Effector memory CD4-positive, alpha-beta T cell (primary cell): Measurements from ENCODE around the gene CABP4.
"Not testable (repeated sequence)": the region's sequence is repeated elsewhere in the genome, so short reads cannot be mapped to it uniquely, and the experiment has no call there.

Experiments
- DNase-seq, 3 donors: peaks; one replicate each; pipeline ENCODE4 v3.0.0-alpha.2; 2020
- H3K27ac ChIP-seq: 2 replicates; pipeline ENCODE4 v1.7.0; 2013; ENCODE audit warnings: mild to moderate bottlenecking, low read length, moderate library complexity; ENCODE audit not compliant: insufficient read depth, poor library complexity, severe bottlenecking
- H3K27me3 ChIP-seq: replicated peaks from 2 replicates; pipeline ENCODE4 v1.7.0; 2013; ENCODE audit warnings: mild to moderate bottlenecking, low read length; ENCODE audit not compliant: insufficient read depth, control insufficient read depth, poor library complexity, severe bottlenecking
- H3K36me3 ChIP-seq: 2 replicates; pipeline ENCODE4 v1.7.0; 2013; ENCODE audit warnings: mild to moderate bottlenecking, low read length, moderate library complexity; ENCODE audit not compliant: control insufficient read depth, insufficient read depth
- H3K4me1 ChIP-seq: 2 replicates; pipeline ENCODE4 v1.7.0; 2013; ENCODE audit warnings: low read length, mild to moderate bottlenecking; ENCODE audit not compliant: control insufficient read depth, insufficient read depth, poor library complexity, severe bottlenecking
- H3K4me3 ChIP-seq: 2 replicates; pipeline ENCODE4 v1.7.0; 2013; ENCODE audit warnings: low read length, low read depth, mild to moderate bottlenecking; ENCODE audit not compliant: insufficient read depth, poor library complexity, severe bottlenecking
- H3K9me3 ChIP-seq: 2 replicates; pipeline ENCODE4 v1.7.0; 2013; ENCODE audit warnings: mild to moderate bottlenecking, low read length, moderate library complexity; ENCODE audit not compliant: control insufficient read depth

The CABP4 gene

DNA sequence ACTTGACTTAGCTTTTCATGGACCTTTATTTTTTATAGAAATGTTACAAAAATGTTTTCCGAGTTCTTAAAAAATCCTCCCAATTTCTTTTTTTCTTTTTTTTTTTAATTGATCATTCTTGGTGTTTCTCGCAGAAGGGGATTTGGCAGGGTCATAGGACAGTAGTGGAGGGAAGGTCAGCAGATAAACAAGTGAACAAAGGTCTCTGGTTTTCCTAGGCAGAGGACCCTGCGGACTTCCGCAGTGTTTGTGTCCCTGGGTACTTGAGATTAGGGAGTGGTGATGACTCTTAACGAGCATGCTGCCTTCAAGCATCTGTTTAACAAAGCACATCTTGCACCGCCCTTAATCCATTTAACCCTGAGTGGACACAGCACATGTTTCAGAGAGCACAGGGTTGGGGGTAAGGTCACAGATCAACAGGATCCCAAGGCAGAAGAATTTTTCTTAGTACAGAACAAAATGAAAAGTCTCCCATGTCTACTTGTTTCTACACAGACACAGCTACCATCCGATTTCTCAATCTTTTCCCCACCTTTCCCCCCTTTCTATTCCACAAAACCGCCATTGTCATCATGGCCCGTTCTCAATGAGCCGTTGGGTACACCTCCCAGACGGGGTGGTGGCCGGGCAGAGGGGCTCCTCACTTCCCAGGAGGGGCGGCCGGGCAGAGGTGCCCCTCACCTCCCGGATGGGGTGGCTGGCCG is 22.3 kb downstream of the CABP4 start:
- not testable (repeated sequence) for H3K27me3 ChIP-seq, H3K9me3 ChIP-seq, H3K27ac ChIP-seq, H3K4me1 ChIP-seq, DNase-seq, H3K36me3 ChIP-seq, H3K4me3 ChIP-seq

DNA sequence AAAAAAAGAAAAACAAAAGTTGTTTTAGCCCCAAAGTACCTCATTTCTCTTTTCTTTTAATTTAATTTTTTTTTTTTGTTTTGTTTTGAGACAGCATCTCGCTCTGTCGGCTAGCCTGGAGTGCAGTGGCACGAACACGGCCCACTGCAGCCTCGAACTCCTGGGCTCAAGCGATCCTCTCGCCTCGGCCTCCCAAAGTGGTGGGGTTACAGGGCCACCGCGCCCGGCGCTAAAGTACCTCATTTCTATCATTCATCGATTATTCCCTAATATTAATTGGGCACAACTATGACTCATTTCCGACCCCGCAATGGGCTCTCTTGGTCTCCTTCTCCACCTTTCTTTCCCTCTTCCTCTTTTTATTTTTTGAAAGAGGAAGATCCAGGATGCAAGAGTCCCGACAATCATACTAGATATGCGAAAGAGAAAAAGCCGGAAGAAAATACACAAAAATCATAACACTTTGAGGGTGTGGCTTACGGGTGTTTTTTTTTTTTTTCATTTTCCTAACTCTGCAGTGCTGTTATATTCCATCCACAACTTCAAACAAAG is 27.2 kb downstream of the CABP4 start:
- no peaks in the 10 kb centered on the region for H3K27me3 ChIP-seq
- peak overlapping the region; percentile 58 for H3K4me3 ChIP-seq
- peak overlapping the region; percentile 86 for H3K27ac ChIP-seq
- no peak for DNase-seq
- H3K9me3 ChIP-seq, result no peaks in the 10 kb centered on the region
- H3K36me3 ChIP-seq, result peaks cover 5% of the 10 kb centered on the region
- H3K4me1 ChIP-seq, result peaks cover 44% of the 10 kb centered on the region

DNA sequence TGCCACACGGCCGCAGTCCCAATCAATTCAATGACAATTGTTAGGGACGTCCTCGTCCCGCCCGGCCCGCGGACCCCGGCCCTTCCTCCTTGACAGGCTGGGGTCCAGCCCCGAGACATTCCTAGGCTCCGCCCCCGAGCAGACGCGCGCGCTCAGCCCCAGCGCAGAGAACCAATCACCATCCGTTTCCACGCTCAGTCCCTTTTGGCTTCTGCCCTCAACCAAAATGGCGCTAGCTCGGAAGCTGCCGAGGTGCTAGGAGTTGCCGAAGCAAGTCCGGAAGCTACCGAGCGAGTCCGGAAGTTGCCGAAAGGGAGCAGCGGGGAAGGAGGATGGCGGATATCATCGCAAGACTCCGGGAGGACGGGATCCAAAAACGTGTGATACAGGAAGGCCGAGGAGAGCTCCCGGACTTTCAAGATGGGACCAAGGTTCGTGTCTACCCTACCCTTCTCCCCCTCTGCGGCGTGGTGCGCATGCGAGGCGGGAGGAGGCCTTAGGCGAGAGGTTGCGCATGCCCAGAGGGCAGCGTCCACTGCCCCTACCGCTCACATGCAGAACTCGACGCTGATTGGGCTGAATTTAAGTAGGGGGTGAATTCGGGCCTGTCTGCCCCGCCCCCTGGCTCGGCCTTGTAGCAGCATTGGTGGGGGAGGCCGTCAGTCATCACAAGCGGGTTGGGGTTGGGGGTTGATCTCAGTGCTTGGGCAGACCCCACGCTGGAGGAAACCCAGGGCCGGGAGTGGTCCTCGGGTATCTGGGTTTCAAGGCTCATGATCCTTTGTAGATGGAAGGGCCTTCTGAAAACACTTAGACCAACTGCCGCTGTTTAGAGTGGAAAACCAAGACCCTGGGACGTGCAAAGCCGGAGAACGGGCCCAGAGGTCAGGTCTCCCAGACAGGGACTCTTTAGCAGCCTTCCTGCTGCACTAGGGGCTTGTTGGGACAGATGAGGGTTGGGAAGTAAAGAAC is 28.0 kb downstream of the CABP4 start, which contains the start of gene AIP:
AIP (plus strand) TSS at position 200 of the 972 bp plus-strand sequence; CDS start at position 333, 133 bp downstream.
- Histone ChIP-seq H3K36me3 (peaks cover 12% of the 10 kb centered on the region), H3K27ac (peak within 1 kb of the TSS; percentile 86), H3K9me3 (no peaks in the 10 kb centered on the region), H3K27me3 (no peaks in the 10 kb centered on the region), H3K4me1 (peaks cover 50% of the 10 kb centered on the region), H3K4me3 (peak within 1 kb of the TSS; percentile 58)
- DNase-seq, result peak; percentile 88 to 96 (median 95)

DNA sequence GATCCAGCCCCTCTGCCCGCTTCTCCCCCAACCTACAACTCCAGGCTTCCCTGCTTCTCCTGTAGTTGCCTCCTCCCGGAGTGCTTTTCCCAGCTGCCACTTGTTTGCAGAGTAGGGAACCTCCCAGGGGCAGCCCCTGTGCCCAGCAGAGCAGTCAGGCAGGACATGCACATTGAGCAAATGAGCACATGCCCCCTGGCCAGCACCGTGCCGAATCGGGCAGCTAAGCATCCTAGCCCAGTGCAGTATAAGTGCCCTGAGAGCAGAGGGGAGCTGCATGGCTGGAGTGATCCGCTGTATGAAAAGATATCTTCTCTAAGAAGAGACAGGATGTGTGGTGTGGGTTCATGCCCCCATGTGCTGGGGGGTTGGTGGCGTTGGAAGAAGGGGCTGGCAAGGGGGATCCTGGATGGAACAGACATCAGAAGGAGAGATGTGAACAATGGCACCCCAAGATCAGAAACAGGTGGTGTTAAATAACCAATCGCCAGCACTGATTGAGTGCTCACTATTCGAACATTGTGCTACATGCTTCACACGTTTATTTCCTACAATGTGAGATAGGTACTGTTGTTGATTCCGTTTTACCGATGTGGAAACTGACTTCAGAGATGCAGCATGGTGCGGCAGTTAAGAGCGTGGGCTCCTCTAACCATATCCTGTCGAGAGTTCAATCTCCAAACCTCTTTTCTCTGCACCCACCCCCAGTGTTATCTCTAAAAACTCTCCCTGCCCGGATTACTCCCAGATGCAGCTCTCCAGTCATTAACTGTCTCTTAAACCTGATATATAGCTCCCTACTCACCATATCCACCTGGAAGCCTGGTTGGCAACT is 28.9 kb downstream of the CABP4 start:
- Histone ChIP-seq H3K27ac (peak overlapping the region; percentile 86), H3K9me3 (no peaks in the 10 kb centered on the region), H3K4me3 (peak overlapping the region; percentile 58), H3K27me3 (no peaks in the 10 kb centered on the region), H3K4me1 (peaks cover 50% of the 10 kb centered on the region), H3K36me3 (peaks cover 18% of the 10 kb centered on the region)
- DNase-seq, result peak in 1 of 3 donors; percentile 26

DNA sequence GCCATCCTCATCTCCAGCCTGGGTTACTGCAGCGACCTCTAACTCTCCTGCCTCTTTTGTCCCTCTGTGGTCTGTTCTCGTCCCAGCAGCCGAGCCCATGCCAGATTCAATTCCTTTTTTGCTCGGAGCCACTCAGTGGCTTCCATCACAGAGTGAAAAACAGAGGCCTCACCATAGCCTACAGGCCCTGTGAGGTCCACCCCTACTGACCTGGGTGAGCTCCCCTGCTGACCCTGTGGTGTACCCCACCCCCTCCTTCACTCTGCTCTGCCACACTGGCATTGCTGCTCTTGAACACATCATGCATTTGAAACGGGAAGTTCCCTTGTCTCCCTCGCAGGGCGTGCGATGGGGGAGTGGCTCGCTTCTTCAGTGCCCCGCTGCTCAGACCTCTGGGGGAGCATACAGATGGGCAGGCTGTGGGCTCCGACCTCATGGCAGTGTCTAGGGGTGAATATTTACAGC is 29.7 kb downstream of the CABP4 start:
- H3K27ac ChIP-seq, result peak overlapping the region; percentile 86
- no peaks in the 10 kb centered on the region for H3K27me3 ChIP-seq
- no peaks in the 10 kb centered on the region for H3K9me3 ChIP-seq
- H3K4me3 ChIP-seq, result peak overlapping the region; percentile 34
- peaks cover 27% of the 10 kb centered on the region for H3K36me3 ChIP-seq
- H3K4me1 ChIP-seq, result peaks cover 50% of the 10 kb centered on the region
- peak in 2 of 3 donors; percentile 54 to 55 for DNase-seq

DNA sequence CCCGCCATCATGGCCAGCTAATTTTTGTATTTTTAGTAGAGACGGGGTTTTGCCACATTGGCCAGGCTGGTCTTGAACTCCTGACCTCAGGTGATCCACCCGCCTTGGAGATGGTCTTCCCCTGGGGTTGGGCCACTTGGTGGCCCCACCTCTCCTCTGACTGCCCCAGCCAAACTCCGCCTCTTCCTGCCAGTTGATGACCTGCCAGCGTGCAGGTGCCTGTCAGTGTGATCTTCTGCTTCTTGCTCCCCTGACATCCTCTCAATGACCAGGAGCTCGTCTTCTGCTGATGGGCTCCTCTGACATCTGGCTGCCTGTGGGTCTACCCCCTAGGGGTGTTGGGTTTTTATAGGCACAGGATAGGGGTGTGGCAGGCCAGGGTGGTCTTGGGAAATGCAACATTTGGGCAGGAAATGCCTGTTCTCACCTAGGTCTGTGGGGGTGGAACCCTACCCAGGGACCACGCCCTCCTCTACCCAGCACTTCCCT is 30.8 kb downstream of the CABP4 start:
- H3K4me1 ChIP-seq, result peaks cover 50% of the 10 kb centered on the region
- H3K4me3 ChIP-seq, result peak overlapping the region; percentile 18
- not testable (repeated sequence) for H3K27me3 ChIP-seq, H3K9me3 ChIP-seq
- peak overlapping the region; percentile 86 for H3K27ac ChIP-seq
- H3K36me3 ChIP-seq, result peaks cover 37% of the 10 kb centered on the region
- peak in 1 of 3 donors; percentile 43 for DNase-seq

DNA sequence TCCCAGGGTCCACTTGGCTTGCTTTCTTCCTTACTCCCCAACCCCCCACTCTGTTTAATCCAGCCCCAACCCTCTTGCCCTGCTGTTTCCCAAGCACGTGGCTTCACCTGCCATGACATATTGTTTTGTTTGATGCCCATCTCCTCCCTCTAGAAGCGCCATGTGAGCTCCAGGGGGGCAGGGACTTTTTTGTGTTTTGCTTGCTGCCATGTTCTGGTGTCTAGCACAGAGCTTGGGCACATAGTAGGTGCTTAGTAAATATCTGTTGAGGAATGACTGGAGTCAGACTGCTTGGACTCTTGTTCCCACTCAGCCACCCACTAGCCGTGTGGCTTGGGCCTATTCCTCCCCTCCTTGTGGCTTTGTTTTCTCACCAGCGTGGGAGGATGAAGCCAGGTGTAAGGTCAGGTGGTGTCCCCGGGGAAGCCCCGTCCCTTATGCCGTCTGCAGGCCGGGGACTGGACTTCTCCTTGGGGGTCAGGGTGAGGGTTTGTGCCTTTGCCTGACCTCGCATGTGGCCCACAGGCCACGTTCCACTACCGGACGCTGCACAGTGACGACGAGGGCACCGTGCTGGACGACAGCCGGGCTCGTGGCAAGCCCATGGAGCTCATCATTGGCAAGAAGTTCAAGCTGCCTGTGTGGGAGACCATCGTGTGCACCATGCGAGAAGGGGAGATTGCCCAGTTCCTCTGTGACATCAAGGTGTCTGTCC is 31.5 kb downstream of the CABP4 start:
- Histone ChIP-seq H3K27me3 (no peaks in the 10 kb centered on the region), H3K9me3 (no peaks in the 10 kb centered on the region), H3K27ac (peak overlapping the region; percentile 86), H3K4me3 (peak overlapping the region; percentile 18), H3K36me3 (peaks cover 44% of the 10 kb centered on the region), H3K4me1 (peaks cover 50% of the 10 kb centered on the region)
- no peak for DNase-seq

DNA sequence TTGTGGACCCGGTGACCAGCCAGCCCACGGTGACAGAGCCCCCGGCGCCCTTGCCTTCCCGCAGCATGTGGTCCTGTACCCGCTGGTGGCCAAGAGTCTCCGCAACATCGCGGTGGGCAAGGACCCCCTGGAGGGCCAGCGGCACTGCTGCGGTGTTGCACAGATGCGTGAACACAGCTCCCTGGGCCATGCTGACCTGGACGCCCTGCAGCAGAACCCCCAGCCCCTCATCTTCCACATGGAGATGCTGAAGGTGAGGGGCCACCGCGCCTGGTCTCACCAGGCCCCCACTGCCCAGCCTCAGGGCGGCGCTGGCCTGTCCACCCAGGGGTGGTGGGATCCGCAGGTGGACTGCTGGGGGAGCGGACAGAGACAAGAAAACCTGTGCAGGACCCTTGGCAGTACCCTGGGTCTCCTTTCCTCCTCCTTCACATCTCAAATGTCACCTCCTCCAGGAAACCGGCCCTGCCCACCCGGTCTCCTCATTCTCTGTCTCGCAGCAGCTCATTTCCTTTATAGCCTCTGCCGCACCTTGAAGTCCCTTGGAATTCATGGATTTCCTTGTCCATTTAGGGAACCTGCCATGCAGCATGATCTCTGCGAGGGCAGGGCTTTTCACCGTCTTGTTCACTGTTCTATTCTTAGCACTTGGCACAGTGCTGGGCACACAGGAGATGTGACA is 34.2 kb downstream of the CABP4 start:
- no peak for DNase-seq
- Histone ChIP-seq H3K9me3 (no peaks in the 10 kb centered on the region), H3K36me3 (peaks cover 71% of the 10 kb centered on the region), H3K4me1 (peaks cover 32% of the 10 kb centered on the region), H3K27me3 (no peaks in the 10 kb centered on the region), H3K4me3 (no peak overlapping the region), H3K27ac (no peak overlapping the region)
